ENCODE results near the gene ISY1. TPM values are rescaled to one million over a fixed set of nuclear protein-coding genes. Genes with fewer than 3 reads are reported as not detected.

Gene ISY1
- 25.9 and 37.7 TPM in 2 replicates for total RNA-seq

GRCh38 chr3:129160891-129161859, at the start of gene ISY1:
Gene ISY1, minus strand, starts transcription at chr3:129161063. Its CDS starts 88 bp downstream, at chr3:129160975.

GRCh38 chr3:129183569-129184395, 22.9 kb upstream of the ISY1 start, which contains the start of gene CNBP:
Gene CNBP, minus strand, starts transcription at chr3:129183896. Its CDS starts 12,139 bp downstream, at chr3:129171757.

GRCh38 chr3:129121792-129122411, 39.0 kb downstream of the ISY1 start, which contains the start of gene RAB43:
Gene RAB43, minus strand, starts transcription at chr3:129121804. Its CDS starts 315 bp downstream, at chr3:129121489.

Other genes with a start within 250 kb of the ISY1 start
- not detected in 2 replicates for gene CFAP92, start 167.0 kb downstream of the ISY1 start, total RNA-seq
- gene EFCC1, start 159.8 kb downstream of the ISY1 start, total RNA-seq, result not detected in 2 replicates
- gene GP9, start 100.3 kb downstream of the ISY1 start, total RNA-seq, result not detected in 2 replicates
- gene RAB43, start 39.3 kb downstream of the ISY1 start, total RNA-seq, result 11.4 and 13.2 TPM in 2 replicates
- gene CNBP, start 22.8 kb upstream of the ISY1 start, total RNA-seq, result 248 and 334 TPM in 2 replicates
- gene COPG1, start 88.5 kb upstream of the ISY1 start, total RNA-seq, result 352 and 362 TPM in 2 replicates
- gene HMCES, start 117.8 kb upstream of the ISY1 start, total RNA-seq, result 20.6 and 33.1 TPM in 2 replicates